Loucy (cell line): ENCODE measurements around the gene SELENOM.

Experiments used
- EZH2phosphoT487 ChIP-seq: fragments of 200-600 bp; IDR thresholded peaks from 2 replicates; pipeline ENCODE4 v1.6.1; 2018; ENCODE audit warnings: antibody characterized with exemption, mild to moderate bottlenecking, moderate library complexity, borderline replicate concordance
- TF ChIP-seq, protein P1 (sequence below): fragments of 200-600 bp; sonication (generic); conservative IDR thresholded peaks from 2 replicates; pipeline ENCODE4 v1.5.1; 2014; ENCODE audit warnings: mild to moderate bottlenecking, antibody characterized with exemption, low read length

DNA sequence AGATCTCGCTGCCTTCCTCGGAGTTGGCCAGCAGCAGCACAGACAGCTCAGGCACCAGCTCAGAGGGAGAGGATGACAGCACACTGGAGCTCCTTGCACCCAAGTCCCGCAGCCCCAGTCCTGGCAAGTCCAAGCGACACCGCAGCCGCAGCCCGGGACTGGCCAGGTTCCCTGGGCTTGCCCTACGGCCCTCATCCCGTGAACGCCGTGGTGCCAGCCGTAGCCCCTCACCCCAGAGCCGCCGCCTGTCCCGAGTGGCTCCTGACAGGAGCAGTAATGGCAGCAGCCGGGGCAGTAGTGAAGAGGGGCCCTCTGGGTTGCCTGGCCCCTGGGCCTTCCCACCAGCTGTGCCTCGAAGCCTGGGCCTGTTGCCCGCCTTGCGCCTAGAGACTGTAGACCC is 26.5 kb upstream of the SELENOM start:
- TF ChIP-seq, protein P1, sequence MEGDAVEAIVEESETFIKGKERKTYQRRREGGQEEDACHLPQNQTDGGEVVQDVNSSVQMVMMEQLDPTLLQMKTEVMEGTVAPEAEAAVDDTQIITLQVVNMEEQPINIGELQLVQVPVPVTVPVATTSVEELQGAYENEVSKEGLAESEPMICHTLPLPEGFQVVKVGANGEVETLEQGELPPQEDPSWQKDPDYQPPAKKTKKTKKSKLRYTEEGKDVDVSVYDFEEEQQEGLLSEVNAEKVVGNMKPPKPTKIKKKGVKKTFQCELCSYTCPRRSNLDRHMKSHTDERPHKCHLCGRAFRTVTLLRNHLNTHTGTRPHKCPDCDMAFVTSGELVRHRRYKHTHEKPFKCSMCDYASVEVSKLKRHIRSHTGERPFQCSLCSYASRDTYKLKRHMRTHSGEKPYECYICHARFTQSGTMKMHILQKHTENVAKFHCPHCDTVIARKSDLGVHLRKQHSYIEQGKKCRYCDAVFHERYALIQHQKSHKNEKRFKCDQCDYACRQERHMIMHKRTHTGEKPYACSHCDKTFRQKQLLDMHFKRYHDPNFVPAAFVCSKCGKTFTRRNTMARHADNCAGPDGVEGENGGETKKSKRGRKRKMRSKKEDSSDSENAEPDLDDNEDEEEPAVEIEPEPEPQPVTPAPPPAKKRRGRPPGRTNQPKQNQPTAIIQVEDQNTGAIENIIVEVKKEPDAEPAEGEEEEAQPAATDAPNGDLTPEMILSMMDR: no peak
- TF ChIP-seq EZH2phosphoT487: no peak
